GM19468 (cell line): ENCODE results near the gene DDX47.
A peak's percentile ranks its signal among the peaks of the same experiment; 100 is the strongest.

ENCODE experiments used
- ATAC-seq: cut with Tn5 transposase; IDR thresholded peaks from one replicate; pipeline ENCODE4 v1.9.1; 2021; ENCODE audit warnings: mild to moderate bottlenecking, moderate library complexity, moderate number of reproducible peaks; ENCODE audit not compliant: unreplicated experiment; ENCODE audit errors: extremely low read depth

The DDX47 gene

GRCh38 chr12:12813120-12814101 lies at the start of gene DDX47:
TSS of gene DDX47 (plus strand) at chr12:12813346. CDS start at chr12:12813368, 22 bp downstream.
- peak; percentile 63 for ATAC-seq

GRCh38 chr12:12764824-12765223 lies 48.3 kb upstream of the DDX47 start:
- no peak for ATAC-seq

- no peak for ATAC-seq
Measured at GRCh38 chr12:12770262-12770661, 42.9 kb upstream of the DDX47 start.

- no peak for ATAC-seq
Measured at GRCh38 chr12:12774791-12775190, 38.4 kb upstream of the DDX47 start.

- ATAC-seq: no peak
Measured at GRCh38 chr12:12776261-12776660, 36.9 kb upstream of the DDX47 start.

GRCh38 chr12:12777092-12777491 lies 36.1 kb upstream of the DDX47 start:
- no peak for ATAC-seq

- no peak for ATAC-seq
Measured at GRCh38 chr12:12779007-12779406, 34.1 kb upstream of the DDX47 start.

- no peak for ATAC-seq
Measured at GRCh38 chr12:12779529-12779928, 33.6 kb upstream of the DDX47 start.

GRCh38 chr12:12784116-12784515 lies 29.0 kb upstream of the DDX47 start:
- no peak for ATAC-seq

- ATAC-seq: no peak
Measured at GRCh38 chr12:12784911-12785814, 28.0 kb upstream of the DDX47 start, which contains the start of gene APOLD1. TSS of gene APOLD1 (plus strand) at chr12:12785659. CDS start at chr12:12785692, 33 bp downstream.

- ATAC-seq: no peak
Measured at GRCh38 chr12:12786351-12786705, 26.8 kb upstream of the DDX47 start.

- peak; percentile 86 for ATAC-seq
Measured at GRCh38 chr12:12786706-12787601, 26.2 kb upstream of the DDX47 start.

GRCh38 chr12:12788131-12788530 lies 25.0 kb upstream of the DDX47 start:
- ATAC-seq: no peak

- peak; percentile 33 for ATAC-seq
Measured at GRCh38 chr12:12788675-12789368, 24.3 kb upstream of the DDX47 start.

GRCh38 chr12:12790956-12791355 lies 22.2 kb upstream of the DDX47 start:
- no peak for ATAC-seq

GRCh38 chr12:12791756-12792369 lies 21.3 kb upstream of the DDX47 start:
- no peak for ATAC-seq

GRCh38 chr12:12792421-12792820 lies 20.7 kb upstream of the DDX47 start:
- ATAC-seq: no peak

- ATAC-seq: no peak
Measured at GRCh38 chr12:12794686-12795085, 18.5 kb upstream of the DDX47 start.

- ATAC-seq: no peak
Measured at GRCh38 chr12:12796171-12796570, 17.0 kb upstream of the DDX47 start.
